MM.1S (cell line): ENCODE results near the gene ABCC8.

Source experiments
- DNase-seq: peaks from one replicate; pipeline ENCODE4 v3.0.0-alpha.2; 2015
- H2AFZ ChIP-seq: fragments of 300-600 bp; sonication (generic); 2 replicates; pipeline ENCODE4 v1.6.0; 2016; ENCODE audit warnings: antibody characterized with exemption, low read length
- H3F3A ChIP-seq: fragments of 300-600 bp; sonication (generic); 2 replicates; pipeline ENCODE4 v1.6.1; 2016; ENCODE audit warnings: mild to moderate bottlenecking, antibody characterized with exemption, low read length, moderate library complexity, mixed read lengths; ENCODE audit not compliant: insufficient read depth
- H3K27ac ChIP-seq: fragments of 300-600 bp; sonication (generic); 2 replicates; pipeline ENCODE4 v1.5.1; 2016; ENCODE audit warnings: mild to moderate bottlenecking, low read length
- H3K27me3 ChIP-seq: fragments of 300-600 bp; sonication (generic); replicated peaks from 2 replicates; pipeline ENCODE4 v1.6.0; 2016; ENCODE audit warnings: low read length; ENCODE audit not compliant: insufficient read depth
- H3K36me3 ChIP-seq: fragments of 300-600 bp; sonication (generic); replicated peaks from 2 replicates; pipeline ENCODE4 v1.6.1; 2016; ENCODE audit warnings: mild to moderate bottlenecking, low read length, mixed read lengths; ENCODE audit not compliant: insufficient read depth
- H3K4me1 ChIP-seq: fragments of 300-600 bp; sonication (generic); 2 replicates; pipeline ENCODE4 v1.6.1; 2016; ENCODE audit warnings: low read length, mixed read lengths
- H3K4me2 ChIP-seq: fragments of 300-600 bp; sonication (generic); 2 replicates; pipeline ENCODE4 v1.6.0; 2016; ENCODE audit warnings: low read depth, low read length
- H3K4me3 ChIP-seq: fragments of 300-600 bp; sonication (generic); 2 replicates; pipeline ENCODE4 v1.5.1; 2016; ENCODE audit warnings: low read length, mixed read lengths
- H3K79me2 ChIP-seq: fragments of 300-600 bp; sonication (generic); 2 replicates; pipeline ENCODE4 v1.6.1; 2016; ENCODE audit warnings: mixed run types, low read length, mixed read lengths
- H3K9ac ChIP-seq: fragments of 300-600 bp; sonication (generic); 2 replicates; pipeline ENCODE4 v1.6.1; 2016; ENCODE audit warnings: low read length, mixed read lengths
- H3K9me2 ChIP-seq: fragments of 300-600 bp; sonication (generic); replicated peaks from 2 replicates; pipeline ENCODE4 v1.6.1; 2016; ENCODE audit warnings: mild to moderate bottlenecking, low read length, mixed read lengths; ENCODE audit not compliant: insufficient read depth
- H3K9me3 ChIP-seq: fragments of 300-600 bp; sonication (generic); replicated peaks from 2 replicates; pipeline ENCODE4 v1.6.1; 2016; ENCODE audit warnings: mild to moderate bottlenecking, low read length, mixed read lengths; ENCODE audit not compliant: insufficient read depth
- H4K20me1 ChIP-seq: fragments of 300-600 bp; sonication (generic); 2 replicates; pipeline ENCODE4 v1.6.1; 2016; ENCODE audit warnings: mild to moderate bottlenecking, low read length, moderate library complexity, mixed read lengths; ENCODE audit not compliant: insufficient read depth
- CTCF ChIP-seq: fragments of 300-600 bp; sonication (generic); IDR thresholded peaks from 2 replicates; pipeline ENCODE4 v1.5.1; 2016; ENCODE audit warnings: antibody characterized with exemption, low read length, mixed read lengths
- EZH2 ChIP-seq: fragments of 300-600 bp; sonication (generic); optimal IDR thresholded peaks from 2 replicates; pipeline ENCODE3; 2017; ENCODE audit warnings: low read depth, mild to moderate bottlenecking, antibody characterized with exemption, low read length, mixed read lengths
- EZH2phosphoT487 ChIP-seq: fragments of 300-600 bp; sonication (generic); IDR thresholded peaks from 2 replicates; pipeline ENCODE4 v1.6.1; 2018; ENCODE audit warnings: antibody characterized with exemption, low read length

Gene ABCC8

GRCh38 chr11:17395978-17396377 lies 80.7 kb downstream of the ABCC8 start:
- no peaks in the 10 kb centered on the region for H3K36me3 ChIP-seq
- H3K9me3 ChIP-seq, result no peaks in the 10 kb centered on the region
- H3K4me2 ChIP-seq, result no peak overlapping the region
- no peak overlapping the region for H3K27ac ChIP-seq
- H3K79me2 ChIP-seq, result no peaks in the 10 kb centered on the region
- no peak for DNase-seq
- no peak overlapping the region for H3K4me3 ChIP-seq
- peaks cover 19% of the 10 kb centered on the region for H3K4me1 ChIP-seq
- no peaks in the 10 kb centered on the region for H3K9me2 ChIP-seq
- no peaks in the 10 kb centered on the region for H3K27me3 ChIP-seq
- TF ChIP-seq CTCF, result no peak
- no peak for TF ChIP-seq EZH2
- TF ChIP-seq EZH2phosphoT487, result no peak
- H2AFZ ChIP-seq, result no peak overlapping the region
- H4K20me1 ChIP-seq, result no peaks in the 10 kb centered on the region
- H3F3A ChIP-seq, result peaks cover 8% of the 10 kb centered on the region
- H3K9ac ChIP-seq, result no peak overlapping the region

GRCh38 chr11:17395554-17395961 lies 81.1 kb downstream of the ABCC8 start:
- no peaks in the 10 kb centered on the region for H3K9me2 ChIP-seq
- H3K79me2 ChIP-seq, result no peaks in the 10 kb centered on the region
- TF ChIP-seq CTCF (no peak), EZH2phosphoT487 (no peak), EZH2 (no peak)
- no peaks in the 10 kb centered on the region for H4K20me1 ChIP-seq
- peaks cover 23% of the 10 kb centered on the region for H3K4me1 ChIP-seq
- H3F3A ChIP-seq, result peaks cover 8% of the 10 kb centered on the region
- H3K27ac ChIP-seq, result no peak overlapping the region
- DNase-seq, result no peak
- no peaks in the 10 kb centered on the region for H3K27me3 ChIP-seq
- H3K4me2 ChIP-seq, result no peak overlapping the region
- no peak overlapping the region for H2AFZ ChIP-seq
- no peak overlapping the region for H3K9ac ChIP-seq
- no peaks in the 10 kb centered on the region for H3K9me3 ChIP-seq
- no peak overlapping the region for H3K4me3 ChIP-seq
- no peaks in the 10 kb centered on the region for H3K36me3 ChIP-seq

GRCh38 chr11:17394743-17395390 lies 81.8 kb downstream of the ABCC8 start:
- Histone ChIP-seq H3K79me2 (no peaks in the 10 kb centered on the region), H3K9me2 (no peaks in the 10 kb centered on the region), H3K4me2 (no peak overlapping the region), H3F3A (peaks cover 12% of the 10 kb centered on the region), H3K27me3 (no peaks in the 10 kb centered on the region), H4K20me1 (no peaks in the 10 kb centered on the region), H3K9ac (no peak overlapping the region), H2AFZ (no peak overlapping the region), H3K4me3 (no peak overlapping the region), H3K27ac (no peak overlapping the region), H3K9me3 (no peaks in the 10 kb centered on the region), H3K36me3 (no peaks in the 10 kb centered on the region), H3K4me1 (peaks cover 30% of the 10 kb centered on the region)
- TF ChIP-seq EZH2 (no peak), CTCF (no peak), EZH2phosphoT487 (no peak)
- no peak for DNase-seq
